Muscle of leg (tissue), 11 donors: Measurements from ENCODE around the gene CPXM2. TPM values are rescaled to one million over a fixed set of nuclear protein-coding genes. Genes with fewer than 3 reads are reported as not detected.

Experiments
- DNase-seq: peaks from one replicate; pipeline ENCODE4 v3.0.0; 2013
- H3K27ac ChIP-seq: one replicate; pipeline ENCODE4 v1.5.1; 2013; ENCODE audit warnings: mild to moderate bottlenecking, low read length, control low read depth
- H3K27me3 ChIP-seq: one replicate; pipeline ENCODE4 v1.6.1; 2013; ENCODE audit warnings: low read length; ENCODE audit not compliant: control insufficient read depth, insufficient read depth
- H3K36me3 ChIP-seq: one replicate; pipeline ENCODE4 v1.6.1; 2013; ENCODE audit warnings: low read length; ENCODE audit not compliant: control insufficient read depth, insufficient read depth
- H3K4me1 ChIP-seq: one replicate; pipeline ENCODE4 v1.6.1; 2013; ENCODE audit warnings: low read length; ENCODE audit not compliant: control insufficient read depth, insufficient read depth
- H3K4me3 ChIP-seq: one replicate; pipeline ENCODE4 v1.5.1; 2013; ENCODE audit warnings: low read length, control low read depth
- H3K9me3 ChIP-seq: replicated peaks from 2 replicates; pipeline ENCODE4 v1.6.1; 2013; ENCODE audit warnings: low read depth, low read length; ENCODE audit not compliant: control insufficient read depth
- WGBS: methylation state at CpG from one replicate; pipeline ENCODE4 v1.1.5; 2013; ENCODE audit warnings: missing lambda C conversion rate; ENCODE audit not compliant: insufficient coverage; 5-methylcytosine and 5-hydroxymethylcytosine counted together
- polyA plus RNA-seq, 8 donors: library from polyadenylated mRNA; unstranded; fragments of 120-200 nt; gene quantifications; one replicate each; pipeline versions ENCODE4 v1.2.1 to v1.2.3, GENCODE V29; 2013; ENCODE audit warnings: inconsistent platforms in 1 of 8, low replicate concordance in 1 of 8; ENCODE audit not compliant: insufficient read length in 8 of 8, insufficient read depth in 1 of 8
- total RNA-seq: library from RNA; stranded (reverse); fragments of 120-200 nt; gene quantifications from one replicate; pipeline ENCODE4 v1.2.4, GENCODE V29; 2013

The CPXM2 gene
- total and polyA plus RNA-seq, 9 donors, result 0.24 to 12.3 (median 3.3) TPM

DNA sequence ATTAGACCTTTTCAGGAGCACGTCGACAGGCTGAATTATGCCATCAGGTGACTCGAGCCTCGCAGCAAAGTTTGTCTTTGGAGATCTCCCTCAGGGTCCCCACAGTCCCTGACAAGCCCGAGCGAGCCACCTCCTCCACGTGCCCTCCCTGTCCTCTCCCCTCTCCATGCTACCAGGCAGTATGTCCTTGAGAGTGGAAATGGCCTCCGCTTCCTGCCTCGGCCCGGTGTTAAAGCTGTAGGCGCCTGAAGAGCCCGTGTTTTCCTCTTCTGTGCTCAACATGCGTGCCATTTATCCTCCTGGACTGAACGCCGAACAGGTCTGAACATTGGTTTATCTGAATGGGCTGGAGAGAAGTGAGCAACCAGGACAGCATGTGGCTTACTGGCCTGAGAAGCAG, 142.9 kb downstream of the CPXM2 start:
- H3K4me3 ChIP-seq, result no peak overlapping the region
- 73% methylated on average over 15 of the region's 15 CpGs for WGBS
- no peaks in the 10 kb centered on the region for H3K9me3 ChIP-seq
- H3K36me3 ChIP-seq, result no peaks in the 10 kb centered on the region
- no peak for DNase-seq
- peaks cover 5% of the 10 kb centered on the region for H3K4me1 ChIP-seq
- peaks cover 24% of the 10 kb centered on the region for H3K27me3 ChIP-seq
- H3K27ac ChIP-seq, result no peak overlapping the region

- Histone ChIP-seq H3K27me3 (peaks cover 28% of the 10 kb centered on the region), H3K9me3 (no peaks in the 10 kb centered on the region), H3K27ac (no peak overlapping the region), H3K4me1 (peaks cover 5% of the 10 kb centered on the region), H3K4me3 (no peak overlapping the region), H3K36me3 (no peaks in the 10 kb centered on the region)
- WGBS, result 83% methylated on average over 2 of the region's 3 CpGs
- DNase-seq, result no peak
These were observed 144.2 kb downstream of the CPXM2 start for GRCh38 chr10:123747426-123747825.

- H3K27ac ChIP-seq, result no peak overlapping the region
- 41% methylated on average over 5 of the region's 8 CpGs for WGBS
- peak; percentile 17 for DNase-seq
- H3K36me3 ChIP-seq, result no peaks in the 10 kb centered on the region
- H3K9me3 ChIP-seq, result no peaks in the 10 kb centered on the region
- H3K4me3 ChIP-seq, result no peak overlapping the region
- H3K4me1 ChIP-seq, result peaks cover 5% of the 10 kb centered on the region
- peaks cover 31% of the 10 kb centered on the region for H3K27me3 ChIP-seq
These were observed 144.7 kb downstream of the CPXM2 start for GRCh38 chr10:123746942-123747341.

DNA sequence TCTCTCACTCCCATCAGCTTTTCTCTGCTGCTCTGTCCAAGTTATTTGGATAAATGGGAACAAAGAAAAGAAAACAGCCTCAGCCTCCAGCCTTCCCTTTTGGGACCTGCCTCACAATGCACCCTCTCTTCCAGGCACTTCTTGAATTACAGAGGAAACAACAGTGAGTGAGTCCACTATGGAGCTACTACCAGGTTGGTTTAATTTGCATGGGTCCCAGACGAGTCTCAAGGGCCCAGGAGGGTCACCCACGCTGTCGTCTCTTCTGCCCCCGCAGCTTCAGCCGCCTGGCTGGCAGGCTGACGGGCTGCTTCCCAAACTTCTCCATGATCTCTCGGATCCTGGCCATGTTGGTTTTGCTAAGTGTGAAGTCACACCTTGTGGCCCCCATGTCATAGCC, 145.1 kb downstream of the CPXM2 start:
- H3K4me1 ChIP-seq, result peaks cover 5% of the 10 kb centered on the region
- no peak overlapping the region for H3K27ac ChIP-seq
- H3K4me3 ChIP-seq, result no peak overlapping the region
- H3K27me3 ChIP-seq, result peaks cover 34% of the 10 kb centered on the region
- no peaks in the 10 kb centered on the region for H3K36me3 ChIP-seq
- 30% methylated on average over 3 of the region's 7 CpGs for WGBS
- DNase-seq, result no peak
- no peaks in the 10 kb centered on the region for H3K9me3 ChIP-seq

DNA sequence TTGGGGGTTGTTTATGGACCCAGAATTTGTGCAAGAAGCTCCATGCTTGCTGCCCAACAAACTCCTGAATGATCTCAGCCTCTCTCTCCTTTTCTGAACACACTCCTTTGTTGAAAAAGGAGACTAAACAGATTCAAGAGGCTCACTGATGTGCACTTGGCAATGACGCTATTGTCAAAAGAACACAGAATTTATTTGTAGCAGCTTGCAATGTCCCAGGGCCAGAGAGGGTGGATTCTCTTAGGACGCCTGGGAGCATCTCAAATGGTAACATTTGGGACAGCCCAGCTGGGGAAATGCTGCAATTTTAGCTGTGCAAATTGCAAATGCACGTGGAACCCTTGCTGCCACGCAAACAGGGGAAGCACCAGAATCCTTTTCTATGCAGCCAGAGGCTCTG, 145.5 kb downstream of the CPXM2 start:
- peaks cover 34% of the 10 kb centered on the region for H3K27me3 ChIP-seq
- H3K9me3 ChIP-seq, result no peaks in the 10 kb centered on the region
- peaks cover 5% of the 10 kb centered on the region for H3K4me1 ChIP-seq
- peak; percentile 45 for DNase-seq
- no peaks in the 10 kb centered on the region for H3K36me3 ChIP-seq
- H3K4me3 ChIP-seq, result no peak overlapping the region
- H3K27ac ChIP-seq, result no peak overlapping the region
- WGBS, result 18% methylated on average over 4 of the region's 4 CpGs

DNA sequence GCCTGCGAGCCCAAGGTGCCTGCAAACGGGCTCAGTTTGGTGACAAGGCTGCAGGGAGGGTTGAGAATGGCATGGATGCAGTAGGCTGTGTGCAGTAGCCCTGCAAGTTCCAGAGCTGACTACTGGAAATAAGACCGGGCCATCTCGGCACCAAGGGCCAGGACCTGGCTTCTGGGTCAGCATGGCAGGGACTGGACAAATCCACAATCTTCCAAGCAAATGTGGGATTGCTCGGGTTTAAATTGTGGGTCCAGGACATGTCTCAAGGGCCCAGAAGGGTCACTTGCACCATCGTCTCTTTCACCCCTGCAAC, 147.4 kb downstream of the CPXM2 start:
- DNase-seq, result no peak
- Histone ChIP-seq H3K27ac (no peak overlapping the region), H3K36me3 (no peaks in the 10 kb centered on the region), H3K9me3 (no peaks in the 10 kb centered on the region), H3K4me1 (peaks cover 5% of the 10 kb centered on the region), H3K4me3 (no peak overlapping the region), H3K27me3 (peaks cover 35% of the 10 kb centered on the region)
- WGBS, result 74% methylated on average over 4 of the region's 6 CpGs

DNA sequence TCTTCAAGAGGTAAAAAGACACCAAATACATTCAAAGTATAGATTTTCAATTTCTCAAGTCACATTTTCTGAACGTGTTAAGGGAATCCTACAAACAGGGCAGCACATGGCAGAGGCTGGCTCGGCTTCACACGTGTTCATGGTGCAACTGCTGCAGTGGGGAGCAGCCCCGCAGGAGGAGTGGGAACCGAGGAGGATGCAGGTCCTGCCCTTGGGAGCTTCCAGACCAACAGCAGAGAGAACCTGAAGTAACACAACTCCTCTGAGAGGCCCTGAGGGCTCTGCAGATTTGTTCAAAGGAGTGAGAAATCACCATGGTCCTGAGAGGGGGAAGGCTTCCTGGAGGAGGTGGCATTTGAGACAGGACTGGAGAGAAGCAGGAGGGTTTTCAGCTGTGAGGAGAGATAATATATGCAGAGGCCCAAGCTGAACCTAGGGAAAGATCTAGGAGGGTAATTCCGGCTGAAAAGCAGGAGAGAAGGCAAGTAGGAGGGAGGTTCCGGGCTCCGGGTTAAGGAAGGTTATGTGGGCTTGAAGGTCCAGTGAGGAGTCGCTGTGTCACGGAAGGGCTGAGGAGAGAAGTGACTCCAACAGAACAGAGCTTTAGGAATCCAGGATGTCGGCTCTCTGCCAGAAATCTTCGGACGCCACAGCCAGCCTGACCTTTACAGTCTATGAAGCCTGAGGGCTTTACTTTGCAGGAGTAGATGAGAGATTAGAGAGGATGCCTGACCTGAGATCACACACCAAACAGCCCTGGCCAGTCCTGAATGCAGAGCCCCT, 148.0 kb downstream of the CPXM2 start:
- Histone ChIP-seq H3K4me1 (peaks cover 5% of the 10 kb centered on the region), H3K27me3 (peaks cover 32% of the 10 kb centered on the region), H3K27ac (no peak overlapping the region), H3K9me3 (no peaks in the 10 kb centered on the region), H3K36me3 (no peaks in the 10 kb centered on the region), H3K4me3 (no peak overlapping the region)
- DNase-seq, result peak; percentile 14
- WGBS, result 44% methylated on average over 13 of the region's 13 CpGs

DNA sequence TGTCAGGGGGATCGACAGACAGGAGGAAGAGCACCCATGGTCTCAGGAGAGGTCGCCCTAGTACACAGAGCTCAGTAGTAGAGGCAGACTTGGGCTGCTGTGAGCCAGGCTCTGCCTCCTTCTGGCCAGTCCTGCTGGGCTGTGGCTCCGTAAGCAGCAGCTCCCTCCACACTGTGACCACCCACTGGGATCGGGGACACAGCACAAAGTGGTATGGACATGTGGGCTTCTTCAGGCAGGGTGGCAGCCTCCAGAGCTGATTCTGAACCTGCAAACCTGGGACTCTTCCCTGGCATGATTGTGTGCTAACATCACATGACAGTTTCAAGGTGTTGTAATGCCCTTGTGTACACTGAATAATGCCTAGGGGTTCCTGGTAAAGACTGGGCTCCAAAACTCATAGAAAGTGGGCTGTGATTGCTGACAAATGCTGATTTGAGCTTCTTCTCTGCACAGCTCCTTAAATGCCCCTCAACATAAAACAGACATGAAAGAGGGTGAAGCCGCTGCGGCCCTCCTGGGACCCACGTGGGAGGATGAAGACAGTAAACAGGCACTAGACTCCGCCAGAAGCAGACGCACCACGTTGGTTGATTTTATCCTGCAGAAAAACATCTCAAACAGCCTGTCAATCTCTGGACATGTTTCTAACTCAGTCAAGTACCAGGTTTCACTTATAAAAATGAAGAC, 148.7 kb downstream of the CPXM2 start:
- Histone ChIP-seq H3K4me1 (peaks cover 5% of the 10 kb centered on the region), H3K27me3 (peaks cover 32% of the 10 kb centered on the region), H3K4me3 (no peak overlapping the region), H3K9me3 (no peaks in the 10 kb centered on the region), H3K36me3 (no peaks in the 10 kb centered on the region), H3K27ac (no peak overlapping the region)
- WGBS, result 39% methylated on average over 5 of the region's 10 CpGs
- no peak for DNase-seq

DNA sequence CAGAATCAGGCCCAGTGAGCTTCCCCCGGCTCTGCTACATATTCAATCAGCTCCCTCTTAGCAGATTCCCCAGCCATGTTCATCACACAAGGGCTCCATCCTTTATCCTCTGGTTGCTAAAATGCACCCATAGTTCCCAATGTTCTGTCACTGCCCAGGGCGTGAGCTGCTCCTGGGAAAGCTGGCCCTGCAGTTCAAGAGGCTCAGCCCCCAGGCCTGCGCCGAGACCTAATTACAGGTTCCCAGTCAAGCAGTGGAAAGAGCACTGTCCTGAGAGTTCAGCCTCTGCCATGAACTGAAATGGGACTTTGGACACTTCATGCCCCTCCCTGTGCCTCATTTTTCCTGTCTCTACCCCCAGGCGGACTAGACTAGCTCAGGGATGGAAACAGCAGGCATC, 149.9 kb downstream of the CPXM2 start:
- Histone ChIP-seq H3K36me3 (no peaks in the 10 kb centered on the region), H3K4me1 (peaks cover 5% of the 10 kb centered on the region), H3K9me3 (no peaks in the 10 kb centered on the region), H3K4me3 (no peak overlapping the region), H3K27me3 (peaks cover 30% of the 10 kb centered on the region), H3K27ac (no peak overlapping the region)
- 78% methylated on average over 5 of the region's 5 CpGs for WGBS
- no peak for DNase-seq

GRCh38 chr10:123741146-123741545, 150.5 kb downstream of the CPXM2 start:
- 80% methylated on average over 2 of the region's 7 CpGs for WGBS
- Histone ChIP-seq H3K4me1 (no peaks in the 10 kb centered on the region), H3K27ac (no peak overlapping the region), H3K9me3 (no peaks in the 10 kb centered on the region), H3K36me3 (no peaks in the 10 kb centered on the region), H3K4me3 (no peak overlapping the region), H3K27me3 (peaks cover 24% of the 10 kb centered on the region)
- DNase-seq, result no peak
